Frontal cortex (tissue), 4 donors: ENCODE measurements around the gene RRBP1. TPM values are rescaled to one million over a fixed set of nuclear protein-coding genes. Genes with fewer than 3 reads are reported as not detected.

Source experiments
- DNase-seq, 2 donors: peaks; one replicate each; pipeline ENCODE4 v3.0.0; 2012; ENCODE audit warnings: low spot score in 2 of 2
- FAIRE-seq: peaks from 2 replicates; lab custom pipeline; 2012; peaks lifted over from hg19 to GRCh38; lab: Jason Lieb, UNC
- total RNA-seq: library from RNA; depleted of rRNA; stranded (reverse); fragments of >200 nt; gene quantifications from one replicate; pipeline ENCODE4 v1.2.3, GENCODE V29; 2014
- donor health status: control.
- donor health status: control.
- donor health status: control.

The RRBP1 gene
- total RNA-seq, 1 donor from 2014 or later = 6.1 TPM

DNA sequence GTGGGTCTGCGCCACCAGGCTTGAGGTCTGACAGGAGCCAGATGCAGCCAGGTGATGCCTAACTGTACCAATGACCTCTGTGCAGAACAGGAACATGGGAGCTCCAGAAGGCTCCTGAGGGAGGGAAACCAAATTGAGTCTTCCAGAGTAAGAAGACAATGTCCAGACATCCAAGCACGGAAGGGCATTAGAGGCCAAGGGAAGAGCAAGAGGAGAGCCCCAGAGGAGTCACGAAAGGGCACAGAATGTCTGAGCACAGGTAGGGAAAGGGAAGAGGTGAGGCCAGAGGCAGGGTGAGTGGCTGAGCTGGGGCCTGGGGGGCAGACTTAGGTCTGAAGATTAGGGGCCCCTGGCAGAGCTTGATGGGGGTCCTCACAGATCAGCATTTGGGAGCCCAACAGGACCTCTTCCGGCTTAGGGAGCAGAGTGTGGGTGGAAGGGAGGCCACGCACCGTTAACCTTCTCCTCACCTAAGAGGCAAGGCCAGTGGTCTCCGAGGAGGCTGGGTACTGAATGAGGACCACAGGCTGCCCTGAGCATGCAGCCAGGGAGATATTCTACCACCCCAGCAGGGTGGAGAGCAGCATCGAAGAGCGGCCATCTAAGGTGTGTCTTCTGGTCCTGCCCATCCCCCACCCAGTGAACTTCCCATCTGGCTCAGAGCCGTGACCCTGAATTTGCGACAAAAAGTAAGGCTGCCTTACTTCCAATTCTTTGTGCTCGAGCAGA lies 41.7 kb downstream of the RRBP1 start:
- DNase-seq (no peak), FAIRE-seq (no peak)

DNA sequence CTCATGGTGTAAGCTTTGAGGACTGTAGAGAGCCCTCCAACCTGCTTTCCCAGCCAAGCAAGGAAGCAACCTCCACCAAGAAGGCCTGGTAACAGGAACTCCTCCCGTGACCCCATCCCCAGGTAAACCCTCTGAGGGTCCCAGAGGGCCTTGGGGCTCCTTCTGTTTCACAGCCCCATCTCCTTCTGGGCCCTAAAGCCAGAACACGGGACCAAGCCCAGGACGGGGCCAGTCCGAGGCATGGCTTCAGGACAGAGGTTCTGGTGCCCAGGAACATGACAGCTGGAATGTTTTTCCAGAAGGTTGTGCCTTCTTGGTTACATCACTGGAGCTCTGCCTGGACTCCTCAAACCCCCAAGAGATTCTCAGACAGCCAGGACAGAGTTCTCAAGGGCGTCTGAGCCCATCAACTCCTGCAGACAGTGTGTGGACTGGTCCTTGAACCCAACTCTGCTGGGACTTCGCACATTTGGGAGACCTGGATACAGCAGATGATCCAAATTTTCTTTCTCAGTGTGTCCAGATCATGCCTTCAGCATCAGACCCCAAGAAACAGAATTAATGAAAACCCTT lies 43.1 kb downstream of the RRBP1 start:
- DNase-seq (no peak), FAIRE-seq (no peak)

DNA sequence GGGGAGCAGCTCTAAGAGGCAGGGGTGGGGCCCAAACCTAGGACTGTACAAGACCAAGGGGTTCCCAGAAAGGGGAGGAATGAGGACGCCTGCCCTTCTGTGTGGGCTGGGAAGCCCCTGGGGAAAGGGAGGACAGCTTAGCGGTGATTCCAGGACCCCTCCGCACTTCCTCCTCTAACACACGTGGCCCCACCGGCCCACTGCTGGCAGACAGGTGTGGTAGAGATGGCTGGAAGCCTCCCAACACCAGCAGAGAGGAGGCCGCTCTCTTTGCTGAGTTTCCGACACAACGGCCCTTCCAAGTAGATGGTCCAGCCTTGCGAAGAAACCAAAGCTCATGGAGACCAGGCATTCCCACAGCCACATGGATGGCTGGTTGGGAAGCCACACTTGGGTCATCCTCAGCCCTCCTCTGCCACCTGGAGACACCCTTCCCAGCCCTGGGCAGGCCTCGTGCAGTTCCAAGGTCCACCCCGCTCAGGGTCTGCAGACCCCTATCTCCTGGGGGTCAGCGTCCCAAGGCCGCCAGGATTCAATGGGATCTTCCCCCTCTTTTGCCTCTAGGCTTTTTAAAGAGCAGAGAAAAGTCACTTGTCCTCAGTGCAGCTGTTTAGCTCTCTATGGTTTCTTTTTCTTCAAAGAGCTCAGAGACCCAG lies 43.9 kb downstream of the RRBP1 start:
- DNase-seq (no peak), FAIRE-seq (no peak)

DNA sequence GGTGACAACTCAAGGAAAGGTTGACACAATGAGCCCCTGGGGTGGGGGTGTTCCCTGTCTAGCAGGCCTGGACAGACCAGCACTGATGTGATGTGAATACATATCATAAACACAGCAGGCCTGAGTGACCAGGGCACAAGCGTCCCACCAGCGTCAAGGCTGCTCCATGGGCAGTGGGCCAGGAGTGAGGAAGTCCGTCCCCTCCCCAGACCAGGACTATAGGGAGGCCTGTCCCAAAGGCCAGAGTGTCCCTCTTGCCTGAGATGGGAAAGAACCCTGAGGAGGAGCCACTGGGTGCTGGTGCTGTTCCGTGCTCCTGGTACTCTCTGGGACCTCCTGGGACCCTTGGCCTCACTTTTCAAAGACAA lies 44.6 kb downstream of the RRBP1 start:
- FAIRE-seq (no peak), DNase-seq (no peak)

DNA sequence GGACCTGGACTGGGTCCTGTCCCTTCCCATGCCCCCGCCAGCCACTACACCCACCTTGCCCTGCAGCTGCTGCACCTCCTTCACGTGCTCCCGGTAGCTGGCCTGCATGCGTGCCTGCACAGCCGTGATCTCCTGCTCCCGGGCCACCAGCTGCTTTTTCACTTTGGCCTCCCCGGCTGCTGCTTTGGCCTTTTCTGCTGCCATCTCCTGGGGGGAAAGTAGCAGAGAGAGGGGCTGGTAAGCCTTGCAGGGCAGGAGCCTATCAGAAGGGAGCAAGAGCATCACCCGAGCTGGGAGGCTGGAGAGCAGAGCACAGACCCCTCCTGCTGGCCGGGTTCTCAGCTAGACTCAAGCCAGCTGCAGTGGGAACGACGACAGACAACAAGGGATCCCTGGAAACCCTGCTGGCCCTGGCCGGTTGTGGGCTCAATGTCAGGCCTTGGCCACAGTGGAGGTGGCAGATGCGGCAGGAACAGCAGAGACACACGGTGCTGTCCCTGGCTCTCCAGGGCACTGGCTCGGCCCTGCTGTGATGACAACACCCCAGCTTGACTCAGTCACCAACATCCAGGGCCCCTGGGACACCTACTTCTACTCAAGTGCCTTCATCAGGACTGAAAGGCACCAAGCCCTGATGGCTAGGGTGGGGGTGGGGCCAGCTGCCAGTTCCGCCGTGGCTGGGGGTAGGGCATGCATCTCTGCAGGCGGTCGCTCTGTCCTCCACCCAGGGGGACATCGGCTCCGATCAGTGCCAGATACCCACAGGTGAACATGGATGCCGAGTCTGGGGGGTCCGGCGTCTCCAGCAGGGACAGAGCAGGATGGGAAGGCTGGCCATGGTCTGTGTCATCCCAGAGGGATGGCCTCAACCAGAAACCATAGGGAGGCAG lies 45.3 kb downstream of the RRBP1 start:
- FAIRE-seq (no peak), DNase-seq (peak; percentile 68 to 69)

DNA sequence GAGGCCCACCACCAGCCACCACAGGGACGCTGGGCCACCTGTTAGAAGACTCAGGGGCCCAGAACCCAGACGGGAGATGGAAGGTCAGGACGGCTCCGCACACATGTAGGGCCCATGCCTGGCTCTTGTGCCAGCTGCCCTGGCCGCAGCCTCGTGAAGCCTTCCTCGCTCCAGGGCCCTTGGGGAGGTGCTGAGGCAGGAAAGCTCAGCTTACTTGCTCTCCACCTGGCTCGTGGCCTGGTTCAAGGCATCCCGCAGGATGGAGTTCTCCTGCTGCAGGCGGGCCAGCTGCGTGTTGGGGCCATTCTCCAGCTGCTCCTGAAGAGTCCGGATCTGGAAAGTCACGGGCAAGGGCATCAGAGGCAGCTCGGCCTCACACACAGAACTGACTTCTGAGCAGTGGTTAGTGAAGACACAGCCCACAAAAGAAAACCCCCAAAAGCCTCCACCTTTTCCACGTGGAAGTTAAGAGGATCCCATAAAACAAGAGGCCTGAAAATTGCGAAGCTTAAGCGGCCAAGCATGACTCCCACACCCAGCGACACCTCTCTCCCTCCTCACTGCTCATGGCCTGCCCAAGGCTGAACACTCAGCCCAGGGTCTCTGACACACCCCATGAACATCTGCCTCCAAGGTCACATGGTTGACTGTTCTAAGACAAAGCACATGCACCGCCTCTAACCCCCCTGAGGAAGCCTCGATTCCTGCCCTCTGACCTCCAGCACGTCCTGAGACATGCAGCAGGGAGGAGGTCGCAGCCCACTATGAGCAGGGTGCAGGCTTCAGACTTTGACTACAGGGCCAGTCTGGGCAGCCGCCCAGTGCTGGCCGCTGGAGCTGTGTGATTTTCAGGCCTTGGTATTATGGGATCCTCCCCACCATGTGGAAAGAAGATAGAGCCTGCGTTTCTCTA lies 46.5 kb downstream of the RRBP1 start:
- no peak for FAIRE-seq
- DNase-seq = no peak

DNA sequence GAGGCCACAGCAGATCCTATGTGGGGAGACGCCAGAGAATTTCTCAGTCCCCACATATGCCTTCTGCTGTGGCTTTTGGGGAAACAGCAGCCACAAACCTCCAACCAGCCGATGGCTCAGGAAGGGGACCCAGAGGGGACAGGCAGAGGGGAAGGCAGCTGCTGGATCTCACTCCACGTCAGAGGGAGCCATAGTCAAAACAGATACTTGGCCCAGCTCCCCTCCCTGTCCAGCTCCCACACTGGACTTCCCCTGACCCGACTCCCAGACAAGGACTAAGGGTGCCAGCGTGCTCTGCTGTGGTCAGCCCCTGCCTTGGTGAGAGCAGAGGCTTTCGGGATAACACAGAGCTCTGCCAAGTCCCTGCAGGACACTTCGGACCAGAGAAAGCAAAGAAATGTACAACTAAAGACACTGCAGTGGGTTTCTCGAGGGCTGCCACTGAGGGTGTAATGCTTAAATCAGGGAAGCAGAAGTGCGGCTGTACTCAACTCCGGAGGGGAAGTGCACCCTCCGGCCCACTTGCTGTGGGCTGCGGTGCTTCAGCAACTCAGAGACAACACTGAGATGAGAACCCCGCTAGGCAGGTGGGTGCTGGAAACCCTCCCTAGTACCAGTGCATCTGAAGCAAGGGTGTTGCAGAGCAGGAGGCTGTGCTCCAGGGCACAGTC lies 47.2 kb downstream of the RRBP1 start:
- no peak for FAIRE-seq

DNA sequence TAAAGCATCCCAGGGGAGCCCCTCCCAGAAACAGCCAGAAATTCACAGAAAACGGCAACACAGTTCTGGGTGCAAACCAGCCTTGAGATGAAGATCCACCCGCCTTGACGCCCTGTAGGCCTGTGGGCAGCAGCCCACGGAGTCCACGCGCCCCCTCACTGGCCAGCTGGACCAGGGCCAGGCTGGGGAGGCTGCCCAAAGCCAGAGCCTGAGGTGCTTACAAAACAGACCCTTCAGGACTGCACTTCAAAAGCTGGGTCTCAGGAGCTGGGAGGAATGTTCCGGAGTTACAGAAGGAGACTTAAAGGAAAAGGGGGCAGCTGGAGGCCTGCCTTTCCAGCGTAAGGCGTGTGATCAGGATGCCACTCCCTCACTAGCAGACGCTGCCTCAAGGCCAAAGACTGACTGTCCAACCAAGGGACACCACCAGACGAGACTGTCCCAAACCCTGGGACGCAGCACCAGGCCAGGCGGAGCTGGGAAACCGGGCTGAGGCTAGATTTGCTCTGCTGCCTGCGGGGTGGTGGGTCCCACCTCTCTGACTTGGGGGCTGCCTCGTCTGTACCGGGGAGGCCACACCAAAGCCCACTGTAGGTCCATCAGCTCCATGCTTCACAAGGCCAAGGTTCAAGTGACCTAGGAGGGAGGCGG lies 48.1 kb downstream of the RRBP1 start:
- DNase-seq (no peak), FAIRE-seq (no peak)

More for the DNA sequence above, 47.2 kb downstream of the RRBP1 start:
- peak in 1 of 2 donors; percentile 45 for DNase-seq

DNA sequence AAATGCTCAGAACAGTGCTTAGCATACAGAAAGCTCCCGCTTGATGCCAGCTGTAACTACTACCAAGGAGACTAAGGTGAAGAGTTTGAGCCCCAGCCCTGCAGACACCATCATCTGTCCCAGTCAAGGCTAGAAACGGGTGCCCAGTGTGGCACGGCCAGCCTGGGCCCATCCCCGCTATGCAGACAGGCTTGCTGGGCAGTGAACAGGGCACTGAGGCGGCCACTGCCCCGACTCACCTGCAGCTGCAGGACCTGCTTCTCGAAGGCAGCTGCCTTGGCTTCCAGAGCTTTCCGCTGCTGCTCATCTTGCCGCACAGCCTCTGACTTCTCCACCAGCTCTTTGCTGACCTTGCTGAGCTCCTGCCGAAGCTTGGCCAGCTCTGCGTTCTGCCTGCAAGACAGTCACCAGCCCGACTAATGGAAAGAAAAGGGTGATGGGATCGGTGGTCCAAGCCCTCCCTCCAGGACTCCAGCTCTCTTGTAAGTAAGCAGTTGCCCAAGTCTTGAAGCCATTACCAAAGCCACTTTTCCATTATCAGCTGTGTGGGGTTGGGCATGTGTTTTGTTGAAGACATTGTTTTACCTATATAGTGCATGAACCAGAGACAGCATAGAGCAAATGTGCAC lies 48.7 kb downstream of the RRBP1 start:
- FAIRE-seq (no peak), DNase-seq (no peak)

DNA sequence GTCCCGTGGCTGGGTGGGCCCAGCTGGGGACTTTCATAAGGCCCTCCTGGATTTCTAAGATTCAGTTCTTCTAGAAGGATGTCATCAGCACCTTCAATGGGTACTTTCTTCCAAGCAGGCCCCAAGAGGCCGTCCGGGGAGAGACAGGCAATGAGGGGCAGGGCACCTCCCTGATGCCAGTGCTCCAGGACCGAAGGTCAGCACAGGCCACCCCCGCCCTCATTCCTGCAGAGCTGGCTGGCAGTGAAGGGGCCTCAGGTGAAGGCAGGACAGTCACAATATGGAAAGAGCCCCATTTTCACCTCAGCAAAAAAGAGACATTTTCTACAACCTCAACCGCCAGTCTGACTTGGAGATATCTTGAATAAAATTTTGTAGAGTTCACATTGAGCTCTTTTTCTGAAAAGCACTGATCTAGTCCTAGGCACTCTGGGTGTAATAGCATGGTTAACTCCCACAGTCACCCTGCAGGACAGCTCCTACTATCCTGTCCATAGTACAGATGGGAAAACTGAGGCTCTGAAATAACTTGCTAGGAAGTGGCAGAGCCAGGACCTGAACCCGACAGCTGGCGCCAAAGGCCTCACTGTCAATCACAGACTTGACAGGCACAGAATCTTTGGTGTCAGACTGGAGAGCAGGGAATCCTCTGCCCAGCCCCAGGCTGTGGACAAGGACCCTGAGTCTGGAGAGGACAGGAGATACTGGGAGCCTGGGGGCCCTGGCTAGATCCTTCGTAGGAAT lies 50.3 kb downstream of the RRBP1 start:
- FAIRE-seq (no peak), DNase-seq (no peak)

DNA sequence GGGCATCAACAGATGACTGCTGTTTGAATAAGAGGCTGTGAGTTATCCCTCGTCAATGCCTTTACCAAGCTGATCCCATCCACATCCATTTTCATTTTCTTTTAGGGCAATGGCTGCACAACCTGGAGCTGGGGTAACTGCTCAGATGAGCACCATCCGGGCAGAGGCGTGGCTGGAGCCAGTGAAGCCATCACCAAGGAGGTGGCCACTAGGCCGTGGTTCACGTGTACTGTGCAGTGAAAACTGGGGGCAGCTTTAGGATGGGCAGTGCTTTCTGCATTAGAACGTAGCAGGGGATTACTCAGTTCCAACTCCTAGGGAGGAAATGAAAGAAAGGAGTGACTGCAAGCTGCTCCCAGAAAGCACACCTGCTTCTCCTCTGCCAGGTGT lies 51.2 kb downstream of the RRBP1 start:
- DNase-seq (no peak), FAIRE-seq (no peak)

DNA sequence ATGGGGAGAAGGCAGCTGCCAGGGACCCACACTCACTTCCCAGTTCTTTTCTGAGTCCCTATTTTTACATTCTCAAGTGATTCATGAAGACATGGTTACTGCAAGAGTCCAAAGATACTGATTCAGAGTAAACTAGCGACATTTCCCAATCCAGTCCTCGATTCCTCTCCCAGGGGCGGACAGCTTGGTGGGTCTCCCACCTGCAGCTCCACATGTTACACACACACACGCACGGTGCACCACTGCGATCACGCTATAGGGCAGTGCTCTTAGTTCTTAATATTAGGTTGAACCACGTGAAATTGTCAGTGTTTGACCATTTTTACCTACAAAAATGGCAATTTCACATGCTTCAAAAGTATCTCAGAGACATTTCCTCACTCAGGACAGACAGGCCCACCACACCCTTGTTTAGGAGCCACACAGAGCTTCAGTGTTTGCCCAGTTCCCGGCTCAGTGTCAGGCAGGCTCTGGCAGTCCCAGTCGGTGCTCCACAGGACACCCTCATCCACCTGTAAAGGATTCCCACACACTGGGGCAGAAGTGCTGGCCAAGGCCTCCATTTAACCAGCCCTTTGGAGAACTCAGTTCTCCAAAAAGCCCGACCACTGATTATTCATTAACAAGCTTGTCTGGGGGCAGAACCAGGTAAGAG lies 51.8 kb downstream of the RRBP1 start:
- DNase-seq (no peak), FAIRE-seq (no peak)

DNA sequence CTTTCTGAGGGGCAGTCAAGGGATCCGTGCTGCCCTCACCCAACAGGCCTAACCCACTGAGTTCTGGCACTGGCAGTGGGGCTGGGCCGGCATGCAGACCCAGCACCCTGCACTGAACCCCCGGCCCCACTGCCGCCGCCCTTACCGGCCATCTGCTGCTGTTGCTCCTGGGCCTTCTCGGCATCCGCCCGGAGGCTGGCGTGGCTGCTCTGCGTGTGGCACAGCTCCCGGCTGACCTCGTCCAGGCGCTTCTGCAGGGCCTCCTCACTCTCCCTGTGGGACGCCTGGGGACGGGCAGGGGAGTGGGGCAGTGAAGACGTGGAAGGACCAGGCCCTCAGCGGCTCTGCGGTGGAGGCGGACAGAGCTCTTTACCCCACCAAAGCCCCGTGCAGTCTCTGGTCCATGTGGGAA lies 52.4 kb downstream of the RRBP1 start:
- FAIRE-seq (no peak), DNase-seq (no peak)

DNA sequence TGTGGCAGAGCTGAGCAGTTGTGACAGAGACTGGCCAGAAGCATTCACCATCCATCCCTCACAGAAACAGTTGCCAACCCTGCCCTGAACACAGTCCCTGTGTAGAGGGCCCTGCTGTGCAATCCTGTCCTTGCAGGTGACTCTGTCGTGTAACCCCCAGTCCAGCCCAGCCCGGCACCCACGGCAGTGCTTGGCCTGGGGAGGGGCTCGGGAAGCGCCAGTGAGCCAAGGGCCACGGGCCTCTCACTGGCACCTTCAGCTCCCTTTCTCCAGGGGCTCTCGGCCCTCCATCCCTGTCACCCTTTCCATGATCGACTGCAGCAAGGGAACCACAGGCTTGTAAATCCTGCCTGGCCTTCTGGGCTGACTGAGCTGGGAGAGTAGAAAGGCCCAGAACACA lies 53.0 kb downstream of the RRBP1 start:
- FAIRE-seq = no peak
- no peak for DNase-seq

DNA sequence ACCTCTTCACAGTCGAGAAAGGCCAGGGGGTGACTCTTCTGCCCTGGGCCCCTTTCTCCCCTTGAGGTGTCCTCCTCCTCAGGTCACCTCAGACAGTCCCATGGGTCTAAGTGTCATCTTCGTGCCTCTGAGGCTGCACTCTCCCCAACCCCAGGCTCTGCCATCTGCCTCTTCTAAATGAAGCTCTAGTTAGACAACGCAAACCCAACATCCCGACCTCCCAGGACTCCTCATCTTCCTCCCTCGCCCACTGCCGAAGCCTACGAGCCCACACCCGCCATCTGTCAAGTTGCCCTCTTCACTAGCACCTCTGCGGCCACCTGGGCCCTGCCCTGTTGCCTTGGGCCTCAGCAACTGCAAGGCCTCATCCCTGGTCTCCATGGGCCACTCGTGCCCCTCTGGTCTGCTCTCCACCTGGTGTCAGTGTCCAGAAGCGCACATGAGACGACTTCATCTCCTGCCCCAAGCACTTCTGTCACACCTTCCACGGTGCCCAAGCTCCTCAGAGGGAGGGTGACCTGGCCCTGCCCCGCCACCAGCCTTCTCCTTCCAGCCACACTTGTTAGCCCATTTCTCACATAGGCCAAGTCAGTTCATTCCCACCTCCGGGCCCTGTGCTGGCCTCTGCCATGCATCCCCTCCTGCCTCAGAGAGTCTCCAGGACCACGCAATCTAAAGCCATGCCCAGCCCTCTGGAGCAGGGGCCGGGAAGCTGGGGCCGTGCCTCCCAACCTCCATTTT lies 53.8 kb downstream of the RRBP1 start:
- no peak for FAIRE-seq
- DNase-seq = no peak
